ENCODE data around the gene CFP.

DNA sequence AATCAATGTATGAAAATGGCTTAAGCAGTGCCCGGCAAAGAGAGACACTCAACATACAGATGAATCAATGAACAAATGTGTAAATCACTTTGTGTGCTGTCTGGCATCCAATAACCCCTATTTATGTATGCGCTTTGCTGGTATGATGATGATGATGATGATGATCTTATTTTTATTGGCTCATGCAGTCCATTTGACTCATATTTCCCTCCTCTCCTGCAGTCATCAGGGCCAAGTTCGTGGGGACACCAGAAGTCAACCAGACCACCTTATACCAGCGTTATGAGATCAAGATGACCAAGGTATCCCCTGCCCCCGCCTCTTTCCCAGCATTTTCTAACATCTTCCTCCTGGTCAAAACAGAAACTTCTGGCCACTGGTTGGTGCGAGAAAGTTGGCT is 45.0 kb downstream of the CFP start:
- TF ChIP-seq, protein P1, sequence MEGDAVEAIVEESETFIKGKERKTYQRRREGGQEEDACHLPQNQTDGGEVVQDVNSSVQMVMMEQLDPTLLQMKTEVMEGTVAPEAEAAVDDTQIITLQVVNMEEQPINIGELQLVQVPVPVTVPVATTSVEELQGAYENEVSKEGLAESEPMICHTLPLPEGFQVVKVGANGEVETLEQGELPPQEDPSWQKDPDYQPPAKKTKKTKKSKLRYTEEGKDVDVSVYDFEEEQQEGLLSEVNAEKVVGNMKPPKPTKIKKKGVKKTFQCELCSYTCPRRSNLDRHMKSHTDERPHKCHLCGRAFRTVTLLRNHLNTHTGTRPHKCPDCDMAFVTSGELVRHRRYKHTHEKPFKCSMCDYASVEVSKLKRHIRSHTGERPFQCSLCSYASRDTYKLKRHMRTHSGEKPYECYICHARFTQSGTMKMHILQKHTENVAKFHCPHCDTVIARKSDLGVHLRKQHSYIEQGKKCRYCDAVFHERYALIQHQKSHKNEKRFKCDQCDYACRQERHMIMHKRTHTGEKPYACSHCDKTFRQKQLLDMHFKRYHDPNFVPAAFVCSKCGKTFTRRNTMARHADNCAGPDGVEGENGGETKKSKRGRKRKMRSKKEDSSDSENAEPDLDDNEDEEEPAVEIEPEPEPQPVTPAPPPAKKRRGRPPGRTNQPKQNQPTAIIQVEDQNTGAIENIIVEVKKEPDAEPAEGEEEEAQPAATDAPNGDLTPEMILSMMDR (IDR thresholded peaks at IDR 0.05): no peak
- TF ChIP-seq, protein P2, sequence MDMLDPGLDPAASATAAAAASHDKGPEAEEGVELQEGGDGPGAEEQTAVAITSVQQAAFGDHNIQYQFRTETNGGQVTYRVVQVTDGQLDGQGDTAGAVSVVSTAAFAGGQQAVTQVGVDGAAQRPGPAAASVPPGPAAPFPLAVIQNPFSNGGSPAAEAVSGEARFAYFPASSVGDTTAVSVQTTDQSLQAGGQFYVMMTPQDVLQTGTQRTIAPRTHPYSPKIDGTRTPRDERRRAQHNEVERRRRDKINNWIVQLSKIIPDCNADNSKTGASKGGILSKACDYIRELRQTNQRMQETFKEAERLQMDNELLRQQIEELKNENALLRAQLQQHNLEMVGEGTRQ (IDR thresholded peaks at IDR 0.05; ENCODE audit: borderline replicate concordance, low read depth, low read length): no peak
- TF ChIP-seq TEAD4 (IDR thresholded peaks at IDR 0.05; ENCODE audit: borderline replicate concordance, insufficient read depth) (no peak), RFX5 (IDR thresholded peaks at IDR 0.05; ENCODE audit: low read length) (no peak), RXRA (IDR thresholded peaks at IDR 0.05; ENCODE audit: borderline replicate concordance, low read depth) (no peak), RAD21 (IDR thresholded peaks at IDR 0.05; ENCODE audit: low read length) (no peak), JUND (IDR thresholded peaks at IDR 0.05) (no peak), POLR2AphosphoS5 (IDR thresholded peaks at IDR 0.05; ENCODE audit: low read depth, low read length) (no peak)
- TF ChIP-seq, protein P3, sequence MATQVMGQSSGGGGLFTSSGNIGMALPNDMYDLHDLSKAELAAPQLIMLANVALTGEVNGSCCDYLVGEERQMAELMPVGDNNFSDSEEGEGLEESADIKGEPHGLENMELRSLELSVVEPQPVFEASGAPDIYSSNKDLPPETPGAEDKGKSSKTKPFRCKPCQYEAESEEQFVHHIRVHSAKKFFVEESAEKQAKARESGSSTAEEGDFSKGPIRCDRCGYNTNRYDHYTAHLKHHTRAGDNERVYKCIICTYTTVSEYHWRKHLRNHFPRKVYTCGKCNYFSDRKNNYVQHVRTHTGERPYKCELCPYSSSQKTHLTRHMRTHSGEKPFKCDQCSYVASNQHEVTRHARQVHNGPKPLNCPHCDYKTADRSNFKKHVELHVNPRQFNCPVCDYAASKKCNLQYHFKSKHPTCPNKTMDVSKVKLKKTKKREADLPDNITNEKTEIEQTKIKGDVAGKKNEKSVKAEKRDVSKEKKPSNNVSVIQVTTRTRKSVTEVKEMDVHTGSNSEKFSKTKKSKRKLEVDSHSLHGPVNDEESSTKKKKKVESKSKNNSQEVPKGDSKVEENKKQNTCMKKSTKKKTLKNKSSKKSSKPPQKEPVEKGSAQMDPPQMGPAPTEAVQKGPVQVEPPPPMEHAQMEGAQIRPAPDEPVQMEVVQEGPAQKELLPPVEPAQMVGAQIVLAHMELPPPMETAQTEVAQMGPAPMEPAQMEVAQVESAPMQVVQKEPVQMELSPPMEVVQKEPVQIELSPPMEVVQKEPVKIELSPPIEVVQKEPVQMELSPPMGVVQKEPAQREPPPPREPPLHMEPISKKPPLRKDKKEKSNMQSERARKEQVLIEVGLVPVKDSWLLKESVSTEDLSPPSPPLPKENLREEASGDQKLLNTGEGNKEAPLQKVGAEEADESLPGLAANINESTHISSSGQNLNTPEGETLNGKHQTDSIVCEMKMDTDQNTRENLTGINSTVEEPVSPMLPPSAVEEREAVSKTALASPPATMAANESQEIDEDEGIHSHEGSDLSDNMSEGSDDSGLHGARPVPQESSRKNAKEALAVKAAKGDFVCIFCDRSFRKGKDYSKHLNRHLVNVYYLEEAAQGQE (IDR thresholded peaks at IDR 0.05; ENCODE audit: low read depth, low read length): no peak
